ENCODE data around the gene RYK. TPM values are rescaled to one million over a fixed set of nuclear protein-coding genes. Genes with fewer than 3 reads are reported as not detected.

Gene RYK
- total RNA-seq, 1 experiment from 2014 or later = 54.2 TPM

DNA sequence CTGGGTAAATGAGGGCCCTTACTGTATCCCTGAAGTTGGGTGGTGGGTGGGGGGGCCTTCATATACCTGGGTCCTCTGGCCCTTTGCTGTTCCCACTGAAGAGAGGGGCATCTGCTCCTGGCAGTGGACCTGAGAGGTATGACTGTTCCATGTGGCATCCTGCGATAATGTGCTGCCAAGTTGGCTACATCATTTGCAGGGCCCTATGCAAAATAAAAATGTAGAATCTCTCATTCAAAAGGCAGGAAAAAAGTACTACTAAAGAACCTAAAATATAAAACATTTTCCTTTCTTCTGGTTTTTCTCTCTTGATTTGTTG lies 49.2 kb upstream of the RYK start:
- TF ChIP-seq TEAD1 (CRISPR knock-in tag; IDR thresholded peaks at IDR 0.05) = no peak
- TF ChIP-seq NR1H2 (CRISPR knock-in tag; IDR thresholded peaks at IDR 0.05) = no peak
- ATAC-seq (no peak), DNase-seq (ENCODE audit: low spot score) (no peak)
- no peak overlapping the region for H3K27ac Mint-ChIP-seq
- no peak overlapping the region for H3K4me3 Mint-ChIP-seq
- ChIA-PET POLR2A (interaction anchor here (0.7 kb wide), 1 partner anchor 118 kb away, joined by 4 read pairs; no protein-coding TSS in a partner anchor), CTCF (interaction anchor here (0.7 to 5.4 kb wide), 22 partner anchors 8 to 335 kb away, joined by 3 to 60 read pairs (median 4); partner anchors contain the start of gene RYK)
- H3K36me3 Mint-ChIP-seq = no peaks in the 10 kb centered on the region
- H3K9me3 Mint-ChIP-seq = no peaks in the 10 kb centered on the region; the same call in 1 of the 2 replicates
- peaks cover 2% of the 10 kb centered on the region; the same call in 1 of the 2 replicates for H3K4me1 Mint-ChIP-seq
- no peaks in the 10 kb centered on the region for H3K27me3 Mint-ChIP-seq (ENCODE audit: low read depth)

DNA sequence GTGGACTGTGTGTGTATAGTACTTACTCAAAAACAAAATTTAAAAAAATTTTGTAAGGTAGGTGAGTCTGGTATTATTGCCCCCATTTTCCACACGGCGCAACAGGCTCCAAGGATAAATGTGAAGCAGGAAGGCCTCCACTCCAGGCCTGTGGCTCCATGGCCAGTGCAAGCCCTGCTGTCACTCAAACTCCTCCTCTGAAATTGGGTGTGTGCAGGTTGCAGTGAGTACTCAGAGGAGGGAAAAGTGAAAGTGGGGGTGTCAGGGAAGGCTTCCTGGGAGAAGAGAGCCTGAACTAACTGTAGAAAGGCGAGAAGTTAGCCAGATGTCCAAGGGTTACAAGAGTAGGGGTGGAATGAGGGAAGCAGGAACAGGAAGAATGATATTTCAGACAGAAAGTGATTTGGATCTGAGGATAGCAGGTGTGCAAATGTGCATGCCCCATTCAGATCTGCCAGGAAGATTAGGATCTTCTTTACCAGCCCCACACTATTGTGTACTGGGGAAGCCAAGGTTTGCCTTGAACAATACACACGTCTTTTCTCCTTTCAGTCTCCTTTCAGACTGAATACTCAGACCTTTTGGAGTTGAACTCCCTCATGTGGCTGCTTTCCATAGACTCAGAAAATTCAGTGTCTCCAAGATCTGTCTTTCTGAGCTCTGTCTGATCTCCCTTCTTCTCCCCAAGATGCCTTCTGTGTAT lies 48.7 kb upstream of the RYK start:
- no peak for DNase-seq (ENCODE audit: low spot score)
- TF ChIP-seq ZNF423 (CRISPR knock-in tag; IDR thresholded peaks at IDR 0.05) (no peak), MXD4 (CRISPR knock-in tag; IDR thresholded peaks at IDR 0.05; ENCODE audit: borderline replicate concordance) (no peak), ATF1 (CRISPR knock-in tag; IDR thresholded peaks at IDR 0.05) (no peak), ETV6 (CRISPR knock-in tag; IDR thresholded peaks at IDR 0.05) (no peak), CREB1 (CRISPR knock-in tag; IDR thresholded peaks at IDR 0.05) (no peak), GRHL2 (CRISPR knock-in tag; IDR thresholded peaks at IDR 0.05; ENCODE audit: insufficient replicate concordance, severe bottlenecking) (no peak), RELA (CRISPR knock-in tag; IDR thresholded peaks at IDR 0.05; ENCODE audit: borderline replicate concordance) (no peak)
- TF ChIP-seq, protein P1, sequence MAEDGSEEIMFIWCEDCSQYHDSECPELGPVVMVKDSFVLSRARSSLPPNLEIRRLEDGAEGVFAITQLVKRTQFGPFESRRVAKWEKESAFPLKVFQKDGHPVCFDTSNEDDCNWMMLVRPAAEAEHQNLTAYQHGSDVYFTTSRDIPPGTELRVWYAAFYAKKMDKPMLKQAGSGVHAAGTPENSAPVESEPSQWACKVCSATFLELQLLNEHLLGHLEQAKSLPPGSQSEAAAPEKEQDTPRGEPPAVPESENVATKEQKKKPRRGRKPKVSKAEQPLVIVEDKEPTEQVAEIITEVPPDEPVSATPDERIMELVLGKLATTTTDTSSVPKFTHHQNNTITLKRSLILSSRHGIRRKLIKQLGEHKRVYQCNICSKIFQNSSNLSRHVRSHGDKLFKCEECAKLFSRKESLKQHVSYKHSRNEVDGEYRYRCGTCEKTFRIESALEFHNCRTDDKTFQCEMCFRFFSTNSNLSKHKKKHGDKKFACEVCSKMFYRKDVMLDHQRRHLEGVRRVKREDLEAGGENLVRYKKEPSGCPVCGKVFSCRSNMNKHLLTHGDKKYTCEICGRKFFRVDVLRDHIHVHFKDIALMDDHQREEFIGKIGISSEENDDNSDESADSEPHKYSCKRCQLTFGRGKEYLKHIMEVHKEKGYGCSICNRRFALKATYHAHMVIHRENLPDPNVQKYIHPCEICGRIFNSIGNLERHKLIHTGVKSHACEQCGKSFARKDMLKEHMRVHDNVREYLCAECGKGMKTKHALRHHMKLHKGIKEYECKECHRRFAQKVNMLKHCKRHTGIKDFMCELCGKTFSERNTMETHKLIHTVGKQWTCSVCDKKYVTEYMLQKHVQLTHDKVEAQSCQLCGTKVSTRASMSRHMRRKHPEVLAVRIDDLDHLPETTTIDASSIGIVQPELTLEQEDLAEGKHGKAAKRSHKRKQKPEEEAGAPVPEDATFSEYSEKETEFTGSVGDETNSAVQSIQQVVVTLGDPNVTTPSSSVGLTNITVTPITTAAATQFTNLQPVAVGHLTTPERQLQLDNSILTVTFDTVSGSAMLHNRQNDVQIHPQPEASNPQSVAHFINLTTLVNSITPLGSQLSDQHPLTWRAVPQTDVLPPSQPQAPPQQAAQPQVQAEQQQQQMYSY (CRISPR knock-in tag; IDR thresholded peaks at IDR 0.05) = no peak
- TF ChIP-seq, protein P2, sequence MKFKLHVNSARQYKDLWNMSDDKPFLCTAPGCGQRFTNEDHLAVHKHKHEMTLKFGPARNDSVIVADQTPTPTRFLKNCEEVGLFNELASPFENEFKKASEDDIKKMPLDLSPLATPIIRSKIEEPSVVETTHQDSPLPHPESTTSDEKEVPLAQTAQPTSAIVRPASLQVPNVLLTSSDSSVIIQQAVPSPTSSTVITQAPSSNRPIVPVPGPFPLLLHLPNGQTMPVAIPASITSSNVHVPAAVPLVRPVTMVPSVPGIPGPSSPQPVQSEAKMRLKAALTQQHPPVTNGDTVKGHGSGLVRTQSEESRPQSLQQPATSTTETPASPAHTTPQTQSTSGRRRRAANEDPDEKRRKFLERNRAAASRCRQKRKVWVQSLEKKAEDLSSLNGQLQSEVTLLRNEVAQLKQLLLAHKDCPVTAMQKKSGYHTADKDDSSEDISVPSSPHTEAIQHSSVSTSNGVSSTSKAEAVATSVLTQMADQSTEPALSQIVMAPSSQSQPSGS (CRISPR knock-in tag; IDR thresholded peaks at IDR 0.05; ENCODE audit: borderline replicate concordance, low read depth) = no peak
- TF ChIP-seq, protein P3, sequence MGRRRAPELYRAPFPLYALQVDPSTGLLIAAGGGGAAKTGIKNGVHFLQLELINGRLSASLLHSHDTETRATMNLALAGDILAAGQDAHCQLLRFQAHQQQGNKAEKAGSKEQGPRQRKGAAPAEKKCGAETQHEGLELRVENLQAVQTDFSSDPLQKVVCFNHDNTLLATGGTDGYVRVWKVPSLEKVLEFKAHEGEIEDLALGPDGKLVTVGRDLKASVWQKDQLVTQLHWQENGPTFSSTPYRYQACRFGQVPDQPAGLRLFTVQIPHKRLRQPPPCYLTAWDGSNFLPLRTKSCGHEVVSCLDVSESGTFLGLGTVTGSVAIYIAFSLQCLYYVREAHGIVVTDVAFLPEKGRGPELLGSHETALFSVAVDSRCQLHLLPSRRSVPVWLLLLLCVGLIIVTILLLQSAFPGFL (CRISPR knock-in tag; IDR thresholded peaks at IDR 0.05; ENCODE audit: borderline replicate concordance) = no peak
- TF ChIP-seq, protein P4, sequence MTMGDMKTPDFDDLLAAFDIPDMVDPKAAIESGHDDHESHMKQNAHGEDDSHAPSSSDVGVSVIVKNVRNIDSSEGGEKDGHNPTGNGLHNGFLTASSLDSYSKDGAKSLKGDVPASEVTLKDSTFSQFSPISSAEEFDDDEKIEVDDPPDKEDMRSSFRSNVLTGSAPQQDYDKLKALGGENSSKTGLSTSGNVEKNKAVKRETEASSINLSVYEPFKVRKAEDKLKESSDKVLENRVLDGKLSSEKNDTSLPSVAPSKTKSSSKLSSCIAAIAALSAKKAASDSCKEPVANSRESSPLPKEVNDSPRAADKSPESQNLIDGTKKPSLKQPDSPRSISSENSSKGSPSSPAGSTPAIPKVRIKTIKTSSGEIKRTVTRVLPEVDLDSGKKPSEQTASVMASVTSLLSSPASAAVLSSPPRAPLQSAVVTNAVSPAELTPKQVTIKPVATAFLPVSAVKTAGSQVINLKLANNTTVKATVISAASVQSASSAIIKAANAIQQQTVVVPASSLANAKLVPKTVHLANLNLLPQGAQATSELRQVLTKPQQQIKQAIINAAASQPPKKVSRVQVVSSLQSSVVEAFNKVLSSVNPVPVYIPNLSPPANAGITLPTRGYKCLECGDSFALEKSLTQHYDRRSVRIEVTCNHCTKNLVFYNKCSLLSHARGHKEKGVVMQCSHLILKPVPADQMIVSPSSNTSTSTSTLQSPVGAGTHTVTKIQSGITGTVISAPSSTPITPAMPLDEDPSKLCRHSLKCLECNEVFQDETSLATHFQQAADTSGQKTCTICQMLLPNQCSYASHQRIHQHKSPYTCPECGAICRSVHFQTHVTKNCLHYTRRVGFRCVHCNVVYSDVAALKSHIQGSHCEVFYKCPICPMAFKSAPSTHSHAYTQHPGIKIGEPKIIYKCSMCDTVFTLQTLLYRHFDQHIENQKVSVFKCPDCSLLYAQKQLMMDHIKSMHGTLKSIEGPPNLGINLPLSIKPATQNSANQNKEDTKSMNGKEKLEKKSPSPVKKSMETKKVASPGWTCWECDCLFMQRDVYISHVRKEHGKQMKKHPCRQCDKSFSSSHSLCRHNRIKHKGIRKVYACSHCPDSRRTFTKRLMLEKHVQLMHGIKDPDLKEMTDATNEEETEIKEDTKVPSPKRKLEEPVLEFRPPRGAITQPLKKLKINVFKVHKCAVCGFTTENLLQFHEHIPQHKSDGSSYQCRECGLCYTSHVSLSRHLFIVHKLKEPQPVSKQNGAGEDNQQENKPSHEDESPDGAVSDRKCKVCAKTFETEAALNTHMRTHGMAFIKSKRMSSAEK (CRISPR knock-in tag; IDR thresholded peaks at IDR 0.05; ENCODE audit: borderline replicate concordance) = no peak
- TF ChIP-seq, protein P5, sequence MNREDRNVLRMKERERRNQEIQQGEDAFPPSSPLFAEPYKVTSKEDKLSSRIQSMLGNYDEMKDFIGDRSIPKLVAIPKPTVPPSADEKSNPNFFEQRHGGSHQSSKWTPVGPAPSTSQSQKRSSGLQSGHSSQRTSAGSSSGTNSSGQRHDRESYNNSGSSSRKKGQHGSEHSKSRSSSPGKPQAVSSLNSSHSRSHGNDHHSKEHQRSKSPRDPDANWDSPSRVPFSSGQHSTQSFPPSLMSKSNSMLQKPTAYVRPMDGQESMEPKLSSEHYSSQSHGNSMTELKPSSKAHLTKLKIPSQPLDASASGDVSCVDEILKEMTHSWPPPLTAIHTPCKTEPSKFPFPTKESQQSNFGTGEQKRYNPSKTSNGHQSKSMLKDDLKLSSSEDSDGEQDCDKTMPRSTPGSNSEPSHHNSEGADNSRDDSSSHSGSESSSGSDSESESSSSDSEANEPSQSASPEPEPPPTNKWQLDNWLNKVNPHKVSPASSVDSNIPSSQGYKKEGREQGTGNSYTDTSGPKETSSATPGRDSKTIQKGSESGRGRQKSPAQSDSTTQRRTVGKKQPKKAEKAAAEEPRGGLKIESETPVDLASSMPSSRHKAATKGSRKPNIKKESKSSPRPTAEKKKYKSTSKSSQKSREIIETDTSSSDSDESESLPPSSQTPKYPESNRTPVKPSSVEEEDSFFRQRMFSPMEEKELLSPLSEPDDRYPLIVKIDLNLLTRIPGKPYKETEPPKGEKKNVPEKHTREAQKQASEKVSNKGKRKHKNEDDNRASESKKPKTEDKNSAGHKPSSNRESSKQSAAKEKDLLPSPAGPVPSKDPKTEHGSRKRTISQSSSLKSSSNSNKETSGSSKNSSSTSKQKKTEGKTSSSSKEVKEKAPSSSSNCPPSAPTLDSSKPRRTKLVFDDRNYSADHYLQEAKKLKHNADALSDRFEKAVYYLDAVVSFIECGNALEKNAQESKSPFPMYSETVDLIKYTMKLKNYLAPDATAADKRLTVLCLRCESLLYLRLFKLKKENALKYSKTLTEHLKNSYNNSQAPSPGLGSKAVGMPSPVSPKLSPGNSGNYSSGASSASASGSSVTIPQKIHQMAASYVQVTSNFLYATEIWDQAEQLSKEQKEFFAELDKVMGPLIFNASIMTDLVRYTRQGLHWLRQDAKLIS (CRISPR knock-in tag; IDR thresholded peaks at IDR 0.05; ENCODE audit: borderline replicate concordance) = no peak
- TF ChIP-seq, protein P6, sequence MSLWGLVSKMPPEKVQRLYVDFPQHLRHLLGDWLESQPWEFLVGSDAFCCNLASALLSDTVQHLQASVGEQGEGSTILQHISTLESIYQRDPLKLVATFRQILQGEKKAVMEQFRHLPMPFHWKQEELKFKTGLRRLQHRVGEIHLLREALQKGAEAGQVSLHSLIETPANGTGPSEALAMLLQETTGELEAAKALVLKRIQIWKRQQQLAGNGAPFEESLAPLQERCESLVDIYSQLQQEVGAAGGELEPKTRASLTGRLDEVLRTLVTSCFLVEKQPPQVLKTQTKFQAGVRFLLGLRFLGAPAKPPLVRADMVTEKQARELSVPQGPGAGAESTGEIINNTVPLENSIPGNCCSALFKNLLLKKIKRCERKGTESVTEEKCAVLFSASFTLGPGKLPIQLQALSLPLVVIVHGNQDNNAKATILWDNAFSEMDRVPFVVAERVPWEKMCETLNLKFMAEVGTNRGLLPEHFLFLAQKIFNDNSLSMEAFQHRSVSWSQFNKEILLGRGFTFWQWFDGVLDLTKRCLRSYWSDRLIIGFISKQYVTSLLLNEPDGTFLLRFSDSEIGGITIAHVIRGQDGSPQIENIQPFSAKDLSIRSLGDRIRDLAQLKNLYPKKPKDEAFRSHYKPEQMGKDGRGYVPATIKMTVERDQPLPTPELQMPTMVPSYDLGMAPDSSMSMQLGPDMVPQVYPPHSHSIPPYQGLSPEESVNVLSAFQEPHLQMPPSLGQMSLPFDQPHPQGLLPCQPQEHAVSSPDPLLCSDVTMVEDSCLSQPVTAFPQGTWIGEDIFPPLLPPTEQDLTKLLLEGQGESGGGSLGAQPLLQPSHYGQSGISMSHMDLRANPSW (CRISPR knock-in tag; conservative IDR thresholded peaks at IDR 0.05; ENCODE audit: low read depth) = no peak

More for the DNA sequence above, 48.7 kb upstream of the RYK start:
- H3K4me3 Mint-ChIP-seq = no peak overlapping the region
- H3K27me3 Mint-ChIP-seq (ENCODE audit: low read depth) = no peaks in the 10 kb centered on the region
- no peak overlapping the region for H3K27ac Mint-ChIP-seq
- no peaks in the 10 kb centered on the region; the same call in 1 of the 2 replicates for H3K9me3 Mint-ChIP-seq
- peaks cover 2% of the 10 kb centered on the region; the same call in 1 of the 2 replicates for H3K4me1 Mint-ChIP-seq
- ATAC-seq = peak; percentile 76
- POLR2A ChIA-PET = interaction anchor here (0.7 kb wide), 1 partner anchor 118 kb away, joined by 4 read pairs; no protein-coding TSS in a partner anchor
- CTCF ChIA-PET = interaction anchor here (0.6 to 5.4 kb wide), 23 partner anchors 9 to 335 kb away, joined by 3 to 60 read pairs (median 4); partner anchors contain the start of gene RYK
- no peaks in the 10 kb centered on the region for H3K36me3 Mint-ChIP-seq
